Left hindlimb (tissue), 1 donor: ENCODE data around the gene PET100.

Experiments used
- DNase-seq: peaks from one replicate; pipeline ENCODE4 v3.0.0-alpha.2; 2018

The PET100 gene

DNA sequence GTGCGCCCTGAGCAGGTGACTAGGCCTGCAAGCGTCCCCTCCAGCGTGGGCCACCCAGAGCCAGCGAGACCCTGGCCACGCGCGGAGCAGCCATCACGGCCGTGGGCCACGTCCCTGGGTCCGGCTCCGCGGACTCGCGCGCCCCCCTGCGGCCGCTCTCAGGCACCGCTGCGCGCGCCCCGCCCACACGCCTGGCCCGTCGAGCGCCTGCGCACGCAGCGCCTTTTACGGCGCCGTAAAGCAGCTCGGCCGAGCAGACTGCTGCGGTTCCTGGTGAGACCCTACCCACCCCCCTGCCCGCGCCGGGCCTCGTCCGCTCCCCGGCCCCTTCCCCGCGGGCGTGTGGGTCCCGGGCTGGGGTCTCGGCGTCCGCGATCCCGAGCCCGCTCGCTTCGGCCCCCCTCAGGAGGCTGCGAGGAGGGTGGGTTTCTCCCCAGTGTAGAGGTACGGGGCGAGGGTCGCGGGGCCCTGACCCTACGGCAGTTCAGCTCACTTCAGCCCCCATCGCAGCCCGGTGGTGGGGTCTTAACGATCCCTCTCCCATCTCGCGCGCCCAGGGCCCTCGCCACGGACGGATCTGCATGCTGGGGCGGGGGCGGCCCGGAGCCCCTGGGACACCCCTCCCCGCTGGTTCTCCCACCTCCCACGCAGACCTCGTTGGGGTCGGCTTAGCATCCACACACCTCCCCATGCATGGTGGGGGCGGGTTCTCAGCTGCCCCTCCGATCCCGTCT is 51.2 kb downstream of the PET100 start, which contains the start of gene TRAPPC5:
Gene TRAPPC5, plus strand, starts transcription at position 228 of the 734 bp plus-strand sequence. CDS start 1,421 bp downstream, outside the sequence.
- DNase-seq, result peak; percentile 88
